Prostate gland (tissue), 2 donors: ENCODE data around the gene TIAM2.

Source experiments
- CTCF ChIP-seq, 4 experiments: fragments of 200-600 bp in 2 of 4; fragments of 450-650 bp in 2 of 4; sonication (generic) in 2 of 4; IDR thresholded peaks; 1 replicate in 3 of 4; 2 replicates in 1 of 4; pipeline ENCODE4 v1.5.1; 2016 to 2019; ENCODE audit warnings: antibody characterized with exemption in 4 of 4, mild to moderate bottlenecking in 2 of 4, moderate library complexity in 2 of 4
- POLR2A ChIP-seq: fragments of 450-650 bp; IDR thresholded peaks from one replicate; pipeline ENCODE4 v1.6.1; 2016; ENCODE audit warnings: antibody characterized with exemption, mild to moderate bottlenecking

GRCh38 chr6:155177363-155177961 is 182.3 kb downstream of the TIAM2 start:
- TF ChIP-seq POLR2A, result no peak
- TF ChIP-seq CTCF (IDR thresholded peaks at IDR 0.05), result peak; percentile 61 to 92 (median 82)
